SK-N-SH (cell line): Measurements from ENCODE around the gene C2CD4D.

Experiments used
- MAX ChIP-seq: IDR thresholded peaks from 2 replicates; pipeline ENCODE4 v1.4.0; 2012; ENCODE audit warnings: low read depth
- REST ChIP-seq: IDR thresholded peaks from 2 replicates; pipeline ENCODE4 v1.6.1; 2012; ENCODE audit warnings: mild to moderate bottlenecking, low read depth, low read length, moderate library complexity
- TF ChIP-seq, protein P1 (sequence below): fragments of 200-600 bp; sonication (generic); IDR thresholded peaks from 2 replicates; pipeline ENCODE4 v1.6.1; 2017; ENCODE audit warnings: antibody characterized with exemption, mild to moderate bottlenecking, moderate library complexity

GRCh38 chr1:151830055-151830454 is 9.6 kb downstream of the C2CD4D start:
- TF ChIP-seq MAX (no peak), REST (no peak)
- TF ChIP-seq, protein P1, sequence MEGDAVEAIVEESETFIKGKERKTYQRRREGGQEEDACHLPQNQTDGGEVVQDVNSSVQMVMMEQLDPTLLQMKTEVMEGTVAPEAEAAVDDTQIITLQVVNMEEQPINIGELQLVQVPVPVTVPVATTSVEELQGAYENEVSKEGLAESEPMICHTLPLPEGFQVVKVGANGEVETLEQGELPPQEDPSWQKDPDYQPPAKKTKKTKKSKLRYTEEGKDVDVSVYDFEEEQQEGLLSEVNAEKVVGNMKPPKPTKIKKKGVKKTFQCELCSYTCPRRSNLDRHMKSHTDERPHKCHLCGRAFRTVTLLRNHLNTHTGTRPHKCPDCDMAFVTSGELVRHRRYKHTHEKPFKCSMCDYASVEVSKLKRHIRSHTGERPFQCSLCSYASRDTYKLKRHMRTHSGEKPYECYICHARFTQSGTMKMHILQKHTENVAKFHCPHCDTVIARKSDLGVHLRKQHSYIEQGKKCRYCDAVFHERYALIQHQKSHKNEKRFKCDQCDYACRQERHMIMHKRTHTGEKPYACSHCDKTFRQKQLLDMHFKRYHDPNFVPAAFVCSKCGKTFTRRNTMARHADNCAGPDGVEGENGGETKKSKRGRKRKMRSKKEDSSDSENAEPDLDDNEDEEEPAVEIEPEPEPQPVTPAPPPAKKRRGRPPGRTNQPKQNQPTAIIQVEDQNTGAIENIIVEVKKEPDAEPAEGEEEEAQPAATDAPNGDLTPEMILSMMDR = no peak
